D721Med (cell line): ENCODE measurements around the gene CAMK2B.

Source experiments
- DNase-seq: peaks from one replicate; pipeline ENCODE4 v3.0.0; 2011; ENCODE audit warnings: low spot score; ENCODE audit not compliant: insufficient read length
- FAIRE-seq: peaks from 2 replicates; lab custom pipeline; 2011; peaks lifted over from hg19 to GRCh38; lab: Jason Lieb, UNC
- CTCF ChIP-seq: IDR thresholded peaks from 2 replicates; pipeline ENCODE4 v1.5.1; 2012; ENCODE audit warnings: mild to moderate bottlenecking, control low read depth; ENCODE audit not compliant: insufficient read depth; ENCODE audit errors: missing control alignments

Gene CAMK2B

GRCh38 chr7:44242091-44242490, 83.3 kb downstream of the CAMK2B start:
- no peak for TF ChIP-seq CTCF
- FAIRE-seq (no peak), DNase-seq (no peak)

- TF ChIP-seq CTCF: peak; percentile 77
- no peak for FAIRE-seq
- DNase-seq: peak; percentile 94
Measured at GRCh38 chr7:44240983-44241510, 84.3 kb downstream of the CAMK2B start.

GRCh38 chr7:44240376-44240775, 85.0 kb downstream of the CAMK2B start:
- no peak for DNase-seq
- TF ChIP-seq CTCF: no peak
- no peak for FAIRE-seq

GRCh38 chr7:44239361-44239760, 86.0 kb downstream of the CAMK2B start:
- no peak for FAIRE-seq
- no peak for TF ChIP-seq CTCF
- no peak for DNase-seq

GRCh38 chr7:44238116-44238695, 87.2 kb downstream of the CAMK2B start:
- FAIRE-seq (no peak), DNase-seq (no peak)
- no peak for TF ChIP-seq CTCF

- DNase-seq (no peak), FAIRE-seq (no peak)
- no peak for TF ChIP-seq CTCF
Measured at GRCh38 chr7:44237696-44238095, 87.7 kb downstream of the CAMK2B start.

- no peak for DNase-seq
- TF ChIP-seq CTCF: no peak
- FAIRE-seq: no peak
Measured at GRCh38 chr7:44236333-44236728, 89.1 kb downstream of the CAMK2B start.
